Activated T-cell treated with anti-CD3 and anti-CD28 coated beads for 24 hours (primary cell): ENCODE results near the gene CTAGE9.
"Not testable (repeated sequence)": the region's sequence is repeated elsewhere in the genome, so short reads cannot be mapped to it uniquely, and the experiment has no call there.

Source experiments
- DNase-seq: peaks from one replicate; pipeline ENCODE4 v3.0.0-alpha.2; 2020; ENCODE audit warnings: low read depth

Gene CTAGE9

GRCh38 chr6:131729550-131729949 lies 18.7 kb upstream of the CTAGE9 start:
- no peak for DNase-seq

GRCh38 chr6:131728296-131728939 lies 17.6 kb upstream of the CTAGE9 start:
- no peak for DNase-seq

- DNase-seq, result no peak
These were observed 17.1 kb upstream of the CTAGE9 start for GRCh38 chr6:131727868-131728267.

DNA sequence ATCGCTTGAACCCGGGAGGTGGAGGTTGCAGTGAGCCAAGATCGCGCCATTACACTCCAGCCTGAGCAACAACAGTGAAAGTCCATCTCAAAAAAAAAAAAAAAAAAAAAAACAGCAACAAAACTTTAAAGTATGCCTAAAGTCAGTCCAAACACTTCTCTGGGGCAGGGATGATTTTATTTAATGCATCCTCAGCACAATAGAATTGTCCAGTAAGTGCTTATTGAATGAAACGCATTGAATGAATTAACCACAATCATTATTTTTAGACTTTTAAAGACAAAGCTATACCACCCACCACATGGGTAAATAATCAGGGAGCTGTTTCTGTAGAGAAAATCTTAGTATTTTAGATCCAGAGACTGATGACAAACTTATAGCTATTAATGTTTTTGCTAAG lies 16.6 kb upstream of the CTAGE9 start:
- no peak for DNase-seq

- no peak for DNase-seq
These were observed 13.3 kb upstream of the CTAGE9 start for GRCh38 chr6:131724114-131724513.

DNA sequence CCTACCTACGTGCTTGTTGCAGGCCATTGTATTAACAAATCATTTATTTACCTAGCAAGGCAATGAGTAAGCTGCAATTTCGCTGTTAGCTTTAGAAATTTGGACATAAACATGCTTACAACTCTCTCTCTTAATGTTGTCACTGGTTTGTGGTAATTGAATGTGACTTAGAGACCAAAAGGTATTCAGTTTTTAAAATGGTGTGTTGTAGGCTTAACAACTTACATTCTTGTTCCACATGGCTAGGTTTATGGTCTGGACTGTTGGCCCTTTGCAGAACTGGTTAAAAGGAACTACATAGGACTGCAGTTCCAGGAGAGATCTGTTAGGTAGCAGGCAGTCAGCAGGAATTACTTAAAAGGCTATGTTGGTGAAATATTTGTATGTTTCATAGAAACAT lies 10.3 kb upstream of the CTAGE9 start:
- DNase-seq, result no peak

DNA sequence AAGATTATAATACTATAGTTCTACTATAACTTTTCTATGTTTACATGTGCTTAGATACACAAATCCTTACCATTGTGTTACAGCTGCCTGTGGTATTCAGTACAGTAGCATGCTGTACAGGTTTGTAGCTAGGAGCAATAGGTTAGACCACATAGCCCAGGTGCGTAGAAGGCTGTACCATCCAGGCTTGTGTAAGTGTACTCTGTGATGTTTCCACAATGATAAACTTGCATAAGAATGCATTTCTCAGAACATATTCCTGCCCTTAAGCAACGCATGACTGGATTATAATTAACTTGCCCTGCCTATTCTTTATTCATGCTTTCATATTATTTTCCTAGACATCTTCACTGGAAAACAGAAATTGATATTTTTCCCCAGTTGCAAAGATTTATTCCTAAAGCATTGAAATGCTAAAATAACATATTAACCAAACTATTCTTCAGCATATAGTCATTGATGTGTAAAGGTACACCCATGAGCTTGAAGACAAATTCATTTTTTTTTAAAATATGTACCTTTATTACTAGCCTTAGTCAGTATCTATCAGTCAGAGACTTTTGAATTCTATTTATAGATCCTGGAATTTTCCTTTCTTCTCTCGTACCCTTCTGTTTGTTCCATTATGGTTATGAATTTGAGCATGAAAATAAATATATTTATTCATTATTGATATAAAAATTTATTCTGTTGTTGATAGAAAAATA lies 7.2 kb upstream of the CTAGE9 start:
- DNase-seq, result no peak

GRCh38 chr6:131715567-131715966 lies 4.8 kb upstream of the CTAGE9 start:
- not testable (repeated sequence) for DNase-seq

DNA sequence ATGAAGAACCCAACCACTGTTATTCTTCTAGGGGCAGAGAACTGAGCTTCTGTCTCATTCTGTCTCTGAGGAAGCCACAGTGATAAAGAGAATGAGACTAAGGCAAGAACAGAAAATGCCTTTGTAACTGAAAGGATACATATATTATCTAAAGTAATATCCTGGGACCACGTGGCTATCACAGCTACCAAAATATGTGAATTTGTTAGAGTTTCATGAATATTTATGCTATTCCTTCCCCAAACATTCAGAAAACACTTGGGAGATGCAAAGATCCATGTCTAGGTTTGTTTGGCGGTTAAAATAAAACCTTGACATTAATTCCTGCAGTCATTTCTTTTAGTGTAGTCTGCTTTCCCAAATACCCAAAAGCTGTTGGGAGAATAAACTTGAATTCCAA lies 6.9 kb downstream of the CTAGE9 start:
- not testable (repeated sequence) for DNase-seq

DNA sequence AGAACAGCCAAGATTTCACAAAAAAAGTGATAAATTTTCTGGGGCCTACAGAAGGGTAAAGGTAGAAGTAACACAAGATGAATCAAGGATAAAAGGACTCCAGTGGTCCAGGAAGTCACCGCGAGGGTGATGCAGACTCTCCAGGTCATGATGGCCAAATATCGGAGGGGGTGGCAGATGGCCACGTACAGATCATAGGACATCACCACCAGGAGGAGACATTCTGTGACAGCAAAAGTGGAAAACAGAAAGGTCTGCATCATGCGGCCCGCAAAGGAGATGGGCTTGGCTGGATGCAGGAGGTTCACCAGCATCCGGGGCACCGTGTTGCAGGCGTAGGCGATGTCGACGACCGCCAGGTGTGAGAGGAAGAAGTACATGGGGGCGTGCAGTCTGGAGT lies 10.0 kb downstream of the CTAGE9 start:
- not testable (repeated sequence) for DNase-seq

- no peak for DNase-seq
These were observed 13.9 kb downstream of the CTAGE9 start for GRCh38 chr6:131696956-131697355.

- no peak for DNase-seq
These were observed 15.9 kb downstream of the CTAGE9 start for GRCh38 chr6:131694832-131695426.

GRCh38 chr6:131693384-131693783 lies 17.4 kb downstream of the CTAGE9 start:
- DNase-seq, result no peak

GRCh38 chr6:131692589-131692988 lies 18.2 kb downstream of the CTAGE9 start:
- no peak for DNase-seq

GRCh38 chr6:131692031-131692430 lies 18.8 kb downstream of the CTAGE9 start:
- DNase-seq, result no peak

DNA sequence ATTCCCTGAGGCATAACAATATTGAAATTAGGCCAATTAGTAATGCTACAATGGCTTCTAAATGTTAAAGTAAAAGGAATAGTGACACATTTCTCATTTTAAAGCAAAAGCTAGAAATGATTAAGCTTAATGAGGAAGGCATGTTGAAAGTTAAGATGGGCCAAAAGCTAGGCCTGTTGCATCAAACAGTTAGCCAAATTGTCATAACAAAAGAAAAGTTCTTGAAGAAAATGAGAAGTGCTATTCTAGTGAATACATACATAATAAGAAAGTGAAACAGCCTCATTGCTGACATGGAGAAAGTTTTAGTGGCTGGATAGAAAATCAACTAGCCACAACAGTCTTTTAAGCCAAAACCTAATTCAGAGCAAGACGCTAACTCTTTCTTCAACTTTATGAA lies 22.5 kb downstream of the CTAGE9 start:
- DNase-seq, result no peak

- DNase-seq, result no peak
These were observed 23.8 kb downstream of the CTAGE9 start for GRCh38 chr6:131687022-131687421.

DNA sequence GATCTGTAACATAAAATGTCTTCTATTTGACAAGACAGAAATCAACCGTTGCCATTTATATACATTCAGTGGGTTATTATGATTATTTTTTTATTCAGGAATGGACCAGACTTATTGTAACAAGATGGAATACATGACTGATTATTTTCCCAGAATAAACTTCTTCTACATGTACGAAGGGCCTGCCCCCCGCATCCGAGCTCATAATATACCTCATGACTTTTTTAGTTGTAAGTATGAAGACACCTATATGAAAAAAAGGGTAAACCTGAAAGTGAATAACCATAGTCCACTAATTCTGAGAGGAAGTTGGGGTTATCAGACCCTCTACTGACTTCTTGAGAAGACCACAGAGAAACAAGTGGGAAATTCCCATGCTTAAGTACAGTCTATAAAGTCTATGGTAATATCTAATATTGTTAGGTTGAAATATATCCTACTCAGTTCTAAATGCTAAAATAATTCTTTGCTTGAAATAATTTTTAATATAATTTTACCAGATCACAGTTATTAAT lies 25.5 kb downstream of the CTAGE9 start:
- DNase-seq, result no peak

DNA sequence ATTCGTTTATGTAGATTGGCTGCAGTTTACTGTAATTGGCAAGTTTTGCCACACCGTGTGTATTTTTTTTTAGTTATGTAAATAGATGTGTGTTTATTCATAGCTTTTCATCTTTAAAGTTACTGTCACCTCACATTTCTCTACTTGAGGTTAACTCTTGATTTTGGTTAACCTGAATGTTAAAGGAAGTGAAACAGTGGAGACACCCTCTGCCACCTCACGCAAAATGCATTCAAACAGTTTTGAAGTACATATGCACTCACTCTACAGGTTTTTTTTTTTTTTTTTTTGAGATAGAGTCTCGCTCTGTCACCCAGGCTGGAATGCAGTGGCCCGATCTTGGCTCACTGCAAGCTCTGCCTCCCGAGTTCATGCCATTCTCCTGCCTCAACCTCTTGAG lies 27.3 kb downstream of the CTAGE9 start:
- DNase-seq, result no peak

- DNase-seq, result no peak
These were observed 28.4 kb downstream of the CTAGE9 start for GRCh38 chr6:131682442-131682841.

- no peak for DNase-seq
These were observed 29.2 kb downstream of the CTAGE9 start for GRCh38 chr6:131681585-131681984.

DNA sequence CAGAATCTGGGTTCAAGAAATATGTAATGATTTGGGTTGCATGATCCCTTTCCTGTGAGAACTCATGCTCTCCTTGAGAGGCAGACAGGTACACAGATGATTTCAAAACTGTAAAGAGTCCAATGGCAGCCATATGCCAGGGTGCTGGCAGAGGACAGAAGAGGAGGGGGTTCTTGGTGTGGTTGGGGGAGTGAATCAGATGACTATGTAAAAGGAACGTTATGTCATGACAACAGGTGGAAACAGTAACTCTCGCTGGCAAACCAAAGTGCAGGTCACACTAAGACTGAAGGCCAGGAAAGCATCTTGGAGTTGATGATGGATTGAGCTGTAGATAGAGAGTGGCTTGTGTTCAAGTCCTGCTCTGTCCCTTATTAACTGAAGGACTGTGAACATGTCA lies 29.9 kb downstream of the CTAGE9 start:
- no peak for DNase-seq

DNA sequence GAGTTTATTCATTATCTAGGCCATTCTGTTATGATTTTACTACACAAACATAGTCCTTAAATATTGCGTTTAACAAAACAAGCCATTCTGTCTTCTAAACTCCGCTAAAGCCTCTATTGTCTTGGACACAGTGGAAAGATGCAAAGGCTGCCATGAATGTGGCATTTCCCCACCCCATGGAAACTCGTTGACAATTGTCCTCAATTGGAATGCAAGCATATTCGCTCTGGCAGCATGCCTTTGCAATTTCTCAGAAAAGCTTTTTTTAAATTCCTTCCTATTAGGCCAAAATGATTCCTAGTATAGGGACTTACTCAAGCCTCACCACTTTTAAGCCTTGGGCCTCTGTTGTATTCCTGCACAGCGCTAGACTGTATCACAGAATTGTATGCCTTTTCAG lies 32.4 kb downstream of the CTAGE9 start:
- no peak for DNase-seq
